OCI-LY1 (cell line): ENCODE results near the gene ZNRF3.

Source experiments
- H2AFZ ChIP-seq: fragments of 200-600 bp; sonication (generic), shearing (Covaris generic); 2 replicates; pipeline ENCODE4 v1.6.0; 2014; ENCODE audit warnings: antibody characterized with exemption, mild to moderate bottlenecking, low read length
- H3F3A ChIP-seq: fragments of 200-600 bp; sonication (generic), shearing (Covaris generic); 2 replicates; pipeline ENCODE4 v1.6.0; 2014; ENCODE audit warnings: mild to moderate bottlenecking, antibody characterized with exemption, low read length, moderate library complexity; ENCODE audit not compliant: insufficient read depth
- H3K27ac ChIP-seq: fragments of 200-600 bp; sonication (generic); 2 replicates; pipeline ENCODE4 v1.5.1; 2014; ENCODE audit warnings: low read length, mixed run types, mild to moderate bottlenecking, low read depth; ENCODE audit not compliant: poor library complexity, severe bottlenecking
- H3K27me3 ChIP-seq: fragments of 200-600 bp; sonication (generic); 2 replicates; pipeline ENCODE4 v1.6.0; 2014; ENCODE audit warnings: antibody characterized with exemption, mild to moderate bottlenecking, low read length, moderate library complexity; ENCODE audit not compliant: insufficient read depth
- H3K36me3 ChIP-seq: fragments of 200-600 bp; sonication (generic); 2 replicates; pipeline ENCODE4 v1.6.1; 2014; ENCODE audit warnings: mild to moderate bottlenecking, antibody characterized with exemption, low read length, moderate library complexity, mixed read lengths; ENCODE audit not compliant: insufficient read depth
- H3K4me1 ChIP-seq: fragments of 200-600 bp; sonication (generic); 2 replicates; pipeline ENCODE4 v1.5.1; 2014; ENCODE audit warnings: mild to moderate bottlenecking, low read length, moderate library complexity; ENCODE audit not compliant: insufficient read depth, severe bottlenecking
- H3K4me2 ChIP-seq: fragments of 200-600 bp; sonication (generic), shearing (Covaris generic); 2 replicates; pipeline ENCODE4 v1.6.1; 2014; ENCODE audit warnings: low read length
- H3K4me3 ChIP-seq: fragments of 200-600 bp; sonication (generic); 2 replicates; pipeline ENCODE4 v1.5.1; 2014; ENCODE audit warnings: low read length, low read depth, mild to moderate bottlenecking, mixed read lengths; ENCODE audit not compliant: poor library complexity, severe bottlenecking
- H3K79me2 ChIP-seq: fragments of 200-600 bp; shearing (Covaris generic); 2 replicates; pipeline ENCODE4 v1.6.1; 2016; ENCODE audit warnings: mixed run types, low read length, mixed read lengths; ENCODE audit not compliant: insufficient read depth
- H3K9ac ChIP-seq: fragments of 200-600 bp; sonication (generic), shearing (Covaris generic); 2 replicates; pipeline ENCODE4 v1.6.1; 2014; ENCODE audit warnings: mild to moderate bottlenecking, low read length, mixed read lengths
- H3K9me2 ChIP-seq: fragments of 200-600 bp; sonication (generic), shearing (Covaris generic); 2 replicates; pipeline ENCODE4 v1.6.1; 2014; ENCODE audit warnings: low read depth, mild to moderate bottlenecking, low read length, mixed read lengths
- H3K9me3 ChIP-seq: fragments of 200-600 bp; shearing (Covaris generic); 2 replicates; pipeline ENCODE4 v1.6.1; 2014; ENCODE audit warnings: low read length, mixed read lengths
- H4K20me1 ChIP-seq: fragments of 200-600 bp; sonication (generic), shearing (Covaris generic); 2 replicates; pipeline ENCODE4 v1.6.0; 2016; ENCODE audit warnings: mild to moderate bottlenecking, low read length; ENCODE audit not compliant: insufficient read depth
- CTCF ChIP-seq: fragments of 200-600 bp; sonication (generic), shearing (Covaris generic); IDR thresholded peaks from 2 replicates; pipeline ENCODE4 v1.5.1; 2017; ENCODE audit warnings: mild to moderate bottlenecking, antibody characterized with exemption, low read length, moderate library complexity, mixed read lengths
- EZH2 ChIP-seq: fragments of 200-600 bp; sonication (generic), shearing (Covaris generic); IDR thresholded peaks from 2 replicates; pipeline ENCODE4 v1.8.0; 2017; ENCODE audit warnings: borderline replicate concordance, mixed run types, mild to moderate bottlenecking, antibody characterized with exemption, low read length, moderate library complexity, mixed read lengths

Gene ZNRF3

GRCh38 chr22:29062286-29062821 is 179.0 kb downstream of the ZNRF3 start:
- Histone ChIP-seq H3K4me3 (no peak overlapping the region), H3F3A (no peaks in the 10 kb centered on the region), H3K27me3 (0 out of 2 replicates have a peak, but pooled peaks cover 3% of the 10 kb centered on the region), H3K36me3 (no peaks in the 10 kb centered on the region), H4K20me1 (no peaks in the 10 kb centered on the region), H3K27ac (no peak overlapping the region), H3K9ac (no peak overlapping the region), H3K9me2 (no peaks in the 10 kb centered on the region), H2AFZ (no peak overlapping the region), H3K4me2 (no peak overlapping the region), H3K79me2 (no peaks in the 10 kb centered on the region), H3K9me3 (no peaks in the 10 kb centered on the region), H3K4me1 (no peaks in the 10 kb centered on the region)
- no peak for TF ChIP-seq EZH2
- no peak for TF ChIP-seq CTCF

GRCh38 chr22:29065468-29066190 is 182.3 kb downstream of the ZNRF3 start:
- peaks cover 2% of the 10 kb centered on the region; the same call in 1 of the 2 replicates for H3K27me3 ChIP-seq
- H3K27ac ChIP-seq = no peak overlapping the region
- no peaks in the 10 kb centered on the region for H4K20me1 ChIP-seq
- no peak overlapping the region for H3K4me2 ChIP-seq
- no peak overlapping the region for H2AFZ ChIP-seq
- no peak for TF ChIP-seq EZH2
- TF ChIP-seq CTCF = no peak
- no peak overlapping the region for H3K9ac ChIP-seq
- no peaks in the 10 kb centered on the region for H3K9me3 ChIP-seq
- H3K79me2 ChIP-seq = no peaks in the 10 kb centered on the region
- no peaks in the 10 kb centered on the region for H3K36me3 ChIP-seq
- H3K9me2 ChIP-seq = no peaks in the 10 kb centered on the region
- H3K4me1 ChIP-seq = no peaks in the 10 kb centered on the region
- H3F3A ChIP-seq = no peaks in the 10 kb centered on the region
- no peak overlapping the region for H3K4me3 ChIP-seq

- Histone ChIP-seq H3K4me2 (no peak overlapping the region), H2AFZ (no peak overlapping the region), H3K9me2 (no peaks in the 10 kb centered on the region), H3K27me3 (no peaks in the 10 kb centered on the region; the same call in 1 of the 2 replicates), H3K79me2 (no peaks in the 10 kb centered on the region), H3F3A (no peaks in the 10 kb centered on the region), H3K9ac (no peak overlapping the region), H3K9me3 (no peaks in the 10 kb centered on the region), H3K4me3 (no peak overlapping the region), H4K20me1 (no peaks in the 10 kb centered on the region), H3K27ac (no peak overlapping the region), H3K4me1 (peaks cover 9% of the 10 kb centered on the region), H3K36me3 (no peaks in the 10 kb centered on the region)
- TF ChIP-seq CTCF = no peak
- TF ChIP-seq EZH2 = no peak
Measured at GRCh38 chr22:29069463-29069862, 186.1 kb downstream of the ZNRF3 start.
